Neural crest cell (in vitro differentiated cells): ENCODE data around the gene POGK. TPM values are rescaled to one million over a fixed set of nuclear protein-coding genes. Genes with fewer than 3 reads are reported as not detected.
A peak's percentile ranks its signal among the peaks of the same experiment; 100 is the strongest.
"Not testable (repeated sequence)": the region's sequence is repeated elsewhere in the genome, so short reads cannot be mapped to it uniquely, and the experiment has no call there.

Source experiments
- DNase-seq: peaks from one replicate; pipeline ENCODE4 v3.0.0; 2021; ENCODE audit warnings: low read depth, mixed read lengths, low spot score
- H3K27ac Mint-ChIP-seq: one replicate; pipeline ENCODE4 v1.8.0; 2021; ENCODE audit warnings: mild to moderate bottlenecking, mixed read lengths; ENCODE audit not compliant: unreplicated experiment
- H3K27me3 Mint-ChIP-seq: 2 replicates; pipeline ENCODE4 v1.8.0; 2021; ENCODE audit warnings: low read depth, mild to moderate bottlenecking, mixed read lengths
- H3K36me3 Mint-ChIP-seq: 2 replicates; pipeline ENCODE4 v1.8.0; 2021; ENCODE audit warnings: low read depth, mild to moderate bottlenecking, mixed read lengths
- H3K4me1 Mint-ChIP-seq: 2 replicates; pipeline ENCODE4 v1.8.0; 2021; ENCODE audit warnings: mixed read lengths
- H3K4me3 Mint-ChIP-seq: one replicate; pipeline ENCODE4 v1.8.0; 2021; ENCODE audit warnings: mild to moderate bottlenecking, mixed read lengths
- H3K9me3 Mint-ChIP-seq: 2 replicates; pipeline ENCODE4 v1.8.0; 2021; ENCODE audit warnings: mixed read lengths
- total RNA-seq: library from RNA; stranded (reverse); gene quantifications from 2 replicates; pipeline ENCODE4 v1.2.1, GENCODE V29; 2021
- TF ChIP-seq, protein P1 (sequence below): fragments of 200-600 bp; sonication (generic); conservative IDR thresholded peaks from 2 replicates; pipeline ENCODE4 v1.5.0; 2021; ENCODE audit warnings: antibody characterized with exemption, mild to moderate bottlenecking

The POGK gene
- total RNA-seq, 1 donor from 2014 or later: 60.0 TPM

DNA sequence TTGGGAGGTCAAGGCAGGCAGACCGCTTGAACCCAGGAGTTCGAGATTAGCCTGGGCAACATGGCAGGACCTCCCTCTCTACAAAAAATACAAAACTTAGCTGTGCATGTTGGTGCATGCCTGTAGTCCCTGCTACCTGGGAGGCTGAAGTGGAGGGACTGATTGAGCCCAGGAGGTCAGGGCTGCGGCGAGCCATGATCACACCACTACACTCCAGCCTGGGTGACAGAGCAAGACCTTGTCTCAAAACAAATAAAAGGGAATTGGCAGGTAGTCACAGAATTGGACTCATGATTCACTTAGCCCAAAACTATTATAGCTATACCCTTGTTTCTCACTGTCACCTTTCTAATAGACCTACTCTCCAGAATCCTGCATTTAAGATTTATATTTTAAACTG is 31.3 kb downstream of the POGK start:
- H3K27me3 Mint-ChIP-seq: no peaks in the 10 kb centered on the region
- no peaks in the 10 kb centered on the region for H3K9me3 Mint-ChIP-seq
- peaks cover 33% of the 10 kb centered on the region for H3K4me1 Mint-ChIP-seq
- DNase-seq: no peak
- H3K36me3 Mint-ChIP-seq: peaks cover 7% of the 10 kb centered on the region
- no peak overlapping the region for H3K4me3 Mint-ChIP-seq
- TF ChIP-seq, protein P1, sequence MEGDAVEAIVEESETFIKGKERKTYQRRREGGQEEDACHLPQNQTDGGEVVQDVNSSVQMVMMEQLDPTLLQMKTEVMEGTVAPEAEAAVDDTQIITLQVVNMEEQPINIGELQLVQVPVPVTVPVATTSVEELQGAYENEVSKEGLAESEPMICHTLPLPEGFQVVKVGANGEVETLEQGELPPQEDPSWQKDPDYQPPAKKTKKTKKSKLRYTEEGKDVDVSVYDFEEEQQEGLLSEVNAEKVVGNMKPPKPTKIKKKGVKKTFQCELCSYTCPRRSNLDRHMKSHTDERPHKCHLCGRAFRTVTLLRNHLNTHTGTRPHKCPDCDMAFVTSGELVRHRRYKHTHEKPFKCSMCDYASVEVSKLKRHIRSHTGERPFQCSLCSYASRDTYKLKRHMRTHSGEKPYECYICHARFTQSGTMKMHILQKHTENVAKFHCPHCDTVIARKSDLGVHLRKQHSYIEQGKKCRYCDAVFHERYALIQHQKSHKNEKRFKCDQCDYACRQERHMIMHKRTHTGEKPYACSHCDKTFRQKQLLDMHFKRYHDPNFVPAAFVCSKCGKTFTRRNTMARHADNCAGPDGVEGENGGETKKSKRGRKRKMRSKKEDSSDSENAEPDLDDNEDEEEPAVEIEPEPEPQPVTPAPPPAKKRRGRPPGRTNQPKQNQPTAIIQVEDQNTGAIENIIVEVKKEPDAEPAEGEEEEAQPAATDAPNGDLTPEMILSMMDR: no peak
- no peak overlapping the region for H3K27ac Mint-ChIP-seq

DNA sequence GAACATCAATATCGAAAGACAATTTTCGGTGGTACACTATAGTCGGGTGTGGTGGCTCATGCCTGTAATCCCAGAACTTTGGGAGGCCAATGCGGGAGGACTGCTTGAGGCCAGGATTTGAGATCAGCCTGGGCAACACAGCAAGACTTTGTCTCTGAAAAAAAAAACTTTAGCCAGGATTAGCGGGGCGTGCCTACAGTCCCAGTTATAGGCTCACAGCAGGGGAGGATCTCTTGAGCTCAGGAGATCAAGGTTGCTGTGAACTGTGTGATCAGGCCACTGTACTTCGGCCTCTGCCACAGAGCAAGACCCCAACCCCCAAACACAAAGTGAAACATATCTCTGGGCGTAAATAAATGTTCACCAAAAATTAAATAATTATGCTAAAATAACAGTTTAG is 35.2 kb downstream of the POGK start:
- TF ChIP-seq, protein P1: no peak
- Mint-ChIP-seq H3K9me3 (no peaks in the 10 kb centered on the region), H3K4me3 (peak overlapping the region; percentile 36), H3K36me3 (no peaks in the 10 kb centered on the region), H3K27ac (no peak overlapping the region), H3K27me3 (no peaks in the 10 kb centered on the region), H3K4me1 (peaks cover 44% of the 10 kb centered on the region)
- no peak for DNase-seq

DNA sequence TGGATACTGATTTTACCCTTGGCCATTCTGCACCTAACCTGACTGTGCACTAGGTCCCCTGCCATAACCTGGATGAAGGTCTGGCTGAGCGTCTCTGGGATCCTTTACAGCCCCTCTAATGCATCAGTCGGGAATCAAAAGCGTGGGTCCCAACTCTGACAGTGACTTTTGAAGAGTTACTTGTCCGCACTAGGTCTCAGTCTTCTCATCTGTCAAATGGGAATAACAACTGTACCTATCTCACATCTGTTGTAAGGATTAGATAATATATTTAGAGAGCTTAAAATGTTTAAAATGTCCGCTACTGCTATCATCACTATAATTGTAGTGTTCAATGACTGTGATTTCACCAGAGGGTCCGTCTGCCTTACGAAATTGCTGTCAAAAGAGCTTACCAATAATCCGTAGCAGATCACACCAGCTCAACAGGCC is 36.0 kb downstream of the POGK start:
- H3K27ac Mint-ChIP-seq: peak overlapping the region; percentile 78
- H3K9me3 Mint-ChIP-seq: no peaks in the 10 kb centered on the region
- H3K4me3 Mint-ChIP-seq: peak overlapping the region; percentile 96
- H3K27me3 Mint-ChIP-seq: no peaks in the 10 kb centered on the region
- TF ChIP-seq, protein P1: no peak
- no peak for DNase-seq
- H3K4me1 Mint-ChIP-seq: peaks cover 38% of the 10 kb centered on the region
- no peaks in the 10 kb centered on the region for H3K36me3 Mint-ChIP-seq

DNA sequence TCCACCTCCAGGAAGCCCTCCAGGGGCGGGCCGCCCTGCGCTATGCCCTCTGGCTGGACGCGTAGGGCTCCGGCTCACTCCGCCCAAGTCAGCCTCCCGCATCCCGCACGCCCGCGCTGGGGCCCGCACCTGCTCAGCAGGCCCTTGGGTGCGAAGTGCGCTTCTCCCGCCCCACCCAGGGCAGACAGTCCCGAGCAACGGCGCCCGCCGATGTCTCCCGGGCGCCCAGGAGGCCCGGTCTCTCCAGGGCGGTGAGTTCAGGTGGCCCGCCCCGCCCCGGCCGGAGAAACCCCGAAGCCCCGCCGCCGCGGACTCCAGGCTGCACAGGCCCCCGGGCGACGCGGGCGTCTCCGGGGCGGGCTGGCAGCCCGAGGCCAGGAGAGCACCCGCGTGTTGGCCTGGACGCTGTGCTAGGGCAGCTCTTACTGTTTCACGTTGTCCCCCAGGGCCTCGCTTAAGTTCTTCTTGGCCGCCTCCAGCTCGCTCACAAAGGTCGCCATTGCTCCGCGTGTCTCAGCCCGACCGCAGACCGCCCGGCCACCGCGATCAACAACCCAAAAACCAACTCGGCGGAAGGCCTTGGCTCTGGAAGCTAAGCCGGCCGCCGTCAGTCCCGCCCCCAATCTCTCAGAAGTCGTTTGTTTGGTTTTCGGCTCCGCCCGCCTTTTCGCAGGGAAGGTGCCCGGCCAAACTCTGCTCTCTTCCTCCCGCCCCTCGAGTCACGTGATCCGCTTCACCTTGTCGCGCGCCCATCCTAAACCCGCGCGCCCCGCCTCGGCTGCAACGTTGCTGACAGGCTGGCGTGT is 36.7 kb downstream of the POGK start, which contains the start of gene TADA1:
TADA1 (minus strand) TSS at position 531 of the 806 bp plus-strand sequence; CDS start at position 500, 31 bp downstream.
- DNase-seq: peak; percentile 95
- Mint-ChIP-seq H3K27ac (peak within 1 kb of the TSS; percentile 99), H3K4me3 (peak within 1 kb of the TSS; percentile 96), H3K9me3 (no peaks in the 10 kb centered on the region), H3K4me1 (peaks cover 36% of the 10 kb centered on the region), H3K27me3 (no peaks in the 10 kb centered on the region), H3K36me3 (no peaks in the 10 kb centered on the region)
- TF ChIP-seq, protein P1: no peak

DNA sequence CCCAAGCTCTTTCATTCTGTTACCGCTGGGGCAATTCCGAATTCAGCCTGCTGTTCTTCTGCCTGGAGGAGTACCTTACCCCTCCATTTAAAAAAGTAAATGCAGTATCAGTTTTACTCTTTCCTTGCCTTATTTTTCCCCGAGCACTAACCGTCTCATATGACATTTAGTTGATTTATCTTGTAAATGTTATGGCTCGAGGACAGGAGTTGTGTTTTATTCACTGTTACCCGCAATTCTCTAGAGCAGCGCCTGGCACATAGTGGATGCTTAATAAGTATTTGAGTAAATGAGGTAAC is 37.2 kb downstream of the POGK start:
- Mint-ChIP-seq H3K9me3 (no peaks in the 10 kb centered on the region), H3K36me3 (no peaks in the 10 kb centered on the region), H3K4me3 (peak overlapping the region; percentile 96), H3K27ac (no peak overlapping the region), H3K4me1 (peaks cover 32% of the 10 kb centered on the region), H3K27me3 (no peaks in the 10 kb centered on the region)
- no peak for DNase-seq
- TF ChIP-seq, protein P1: peak; percentile 54

DNA sequence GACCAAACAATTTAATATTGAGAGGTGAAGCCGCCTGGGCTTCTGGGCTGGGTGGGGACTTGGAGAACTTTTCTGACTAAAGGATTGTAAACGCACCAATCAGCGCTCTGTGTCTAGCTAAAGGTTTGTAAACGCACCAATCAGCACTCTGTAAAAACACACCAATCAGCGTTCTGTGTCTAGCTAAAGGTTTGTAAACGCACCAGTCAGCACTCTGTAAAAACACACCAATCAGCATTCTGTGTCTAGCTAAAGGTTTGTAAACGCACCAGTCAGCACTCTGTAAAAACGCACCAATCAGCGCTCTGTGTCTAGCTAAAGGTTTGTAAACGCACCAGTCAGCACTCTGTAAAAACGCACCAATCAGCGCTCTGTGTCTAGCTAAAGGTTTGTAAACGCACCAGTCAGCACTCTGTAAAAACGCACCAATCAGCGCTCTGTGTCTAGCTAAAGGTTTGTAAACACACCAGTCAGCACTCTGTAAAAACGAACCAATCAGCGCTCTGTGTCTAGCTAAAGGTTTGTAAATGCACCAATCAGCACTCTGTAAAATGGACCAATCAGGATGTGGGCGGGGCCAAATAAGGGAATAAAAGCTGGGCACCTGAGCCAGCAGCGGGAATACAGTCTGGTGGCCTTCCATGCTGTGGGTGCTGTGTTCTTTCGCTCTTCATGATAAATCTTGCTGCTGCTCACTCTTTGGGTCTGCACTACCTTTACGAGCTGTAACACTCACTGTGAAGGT is 39.1 kb downstream of the POGK start:
- H3K4me1 Mint-ChIP-seq: peaks cover 23% of the 10 kb centered on the region
- not testable (repeated sequence) for DNase-seq, H3K27ac Mint-ChIP-seq, H3K36me3 Mint-ChIP-seq, H3K27me3 Mint-ChIP-seq, H3K4me3 Mint-ChIP-seq, H3K9me3 Mint-ChIP-seq
